Esophagus squamous epithelium (tissue), 4 donors: Measurements from ENCODE around the gene PDS5A.
"Not testable (repeated sequence)": the region's sequence is repeated elsewhere in the genome, so short reads cannot be mapped to it uniquely, and the experiment has no call there.

Experiments used
- POLR2A ChIP-seq, 4 donors: fragments of 450-650 bp; IDR thresholded peaks; one replicate each; pipeline ENCODE4 v1.6.1; 2017; ENCODE audit warnings: antibody characterized with exemption in 4 of 4, mild to moderate bottlenecking in 4 of 4, moderate library complexity in 3 of 4
- TF ChIP-seq, protein P1 (sequence below), 6 experiments: fragments of 450-650 bp in 4 of 6; fragments of 200-600 bp in 2 of 6; sonication (generic) in 2 of 6; IDR thresholded peaks; one replicate each; pipeline ENCODE4 v1.5.1; 2016 to 2019; ENCODE audit warnings: antibody characterized with exemption in 6 of 6, mild to moderate bottlenecking in 4 of 6, moderate library complexity in 4 of 6

DNA sequence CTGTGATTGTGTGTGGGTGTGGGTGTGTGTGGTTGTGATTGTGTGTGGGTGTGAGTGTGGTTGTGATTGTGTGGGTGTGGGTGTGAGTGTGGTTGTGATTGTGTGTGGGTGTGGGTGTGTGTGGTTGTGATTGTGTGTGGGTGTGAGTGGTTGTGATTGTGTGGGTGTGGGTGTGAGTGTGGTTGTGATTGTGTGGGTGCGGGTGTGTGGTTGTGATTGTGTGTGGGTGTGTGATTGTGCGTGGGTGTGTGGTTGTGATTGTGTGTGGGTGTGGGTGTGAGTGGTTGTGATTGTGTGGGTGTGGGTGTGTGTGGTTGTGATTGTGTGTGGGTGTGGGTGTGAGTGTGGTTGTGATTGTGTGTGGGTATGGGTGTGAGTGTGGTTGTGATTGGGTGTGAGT, 163.9 kb downstream of the PDS5A start:
- TF ChIP-seq, protein P1, sequence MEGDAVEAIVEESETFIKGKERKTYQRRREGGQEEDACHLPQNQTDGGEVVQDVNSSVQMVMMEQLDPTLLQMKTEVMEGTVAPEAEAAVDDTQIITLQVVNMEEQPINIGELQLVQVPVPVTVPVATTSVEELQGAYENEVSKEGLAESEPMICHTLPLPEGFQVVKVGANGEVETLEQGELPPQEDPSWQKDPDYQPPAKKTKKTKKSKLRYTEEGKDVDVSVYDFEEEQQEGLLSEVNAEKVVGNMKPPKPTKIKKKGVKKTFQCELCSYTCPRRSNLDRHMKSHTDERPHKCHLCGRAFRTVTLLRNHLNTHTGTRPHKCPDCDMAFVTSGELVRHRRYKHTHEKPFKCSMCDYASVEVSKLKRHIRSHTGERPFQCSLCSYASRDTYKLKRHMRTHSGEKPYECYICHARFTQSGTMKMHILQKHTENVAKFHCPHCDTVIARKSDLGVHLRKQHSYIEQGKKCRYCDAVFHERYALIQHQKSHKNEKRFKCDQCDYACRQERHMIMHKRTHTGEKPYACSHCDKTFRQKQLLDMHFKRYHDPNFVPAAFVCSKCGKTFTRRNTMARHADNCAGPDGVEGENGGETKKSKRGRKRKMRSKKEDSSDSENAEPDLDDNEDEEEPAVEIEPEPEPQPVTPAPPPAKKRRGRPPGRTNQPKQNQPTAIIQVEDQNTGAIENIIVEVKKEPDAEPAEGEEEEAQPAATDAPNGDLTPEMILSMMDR (IDR thresholded peaks at IDR 0.05): not testable (repeated sequence)
- not testable (repeated sequence) for TF ChIP-seq POLR2A (IDR thresholded peaks at IDR 0.05)
